Esophagus muscularis mucosa (tissue), 3 donors: Measurements from ENCODE around the gene NELL1.

Experiments used
- POLR2A ChIP-seq: fragments of 450-650 bp; IDR thresholded peaks from one replicate; pipeline ENCODE4 v1.6.1; 2017; ENCODE audit warnings: antibody characterized with exemption, moderate library complexity, mild to moderate bottlenecking, low read depth
- TF ChIP-seq, protein P1 (sequence below), 3 experiments: fragments of 200-600 bp in 2 of 3; fragments of 450-650 bp in 1 of 3; sonication (generic) in 2 of 3; IDR thresholded peaks; one replicate each; pipeline ENCODE4 v1.5.1; 2017 to 2019; ENCODE audit warnings: antibody characterized with exemption in 3 of 3, mild to moderate bottlenecking in 2 of 3, moderate library complexity in 1 of 3

DNA sequence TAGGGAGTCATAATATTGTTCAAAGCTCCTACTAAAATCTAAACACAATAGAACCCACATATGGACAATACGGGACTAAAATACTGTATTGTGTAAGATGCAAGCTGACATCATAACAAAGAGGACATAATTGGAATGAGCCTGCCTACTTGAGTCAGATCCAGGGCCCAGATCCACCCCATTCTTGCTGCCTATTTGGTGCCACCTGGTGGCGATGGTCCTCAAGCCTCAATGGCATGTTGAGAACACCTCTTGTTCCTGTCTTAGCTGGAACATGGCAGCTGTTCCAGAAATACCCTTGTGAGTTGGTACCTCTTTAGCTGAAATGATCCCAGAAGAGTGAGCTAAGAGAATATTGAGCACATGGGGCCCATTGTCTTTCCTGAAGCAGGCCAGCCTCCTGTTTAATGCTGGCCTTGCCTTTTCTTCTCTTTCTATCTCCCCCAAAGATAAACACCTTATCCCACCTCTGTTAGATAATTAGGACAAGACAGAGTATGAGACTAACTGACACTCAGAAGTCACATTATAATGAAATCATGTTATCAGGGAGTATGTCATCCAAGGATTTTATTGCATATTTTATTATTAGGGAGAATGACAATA lies 842.6 kb downstream of the NELL1 start:
- TF ChIP-seq, protein P1, sequence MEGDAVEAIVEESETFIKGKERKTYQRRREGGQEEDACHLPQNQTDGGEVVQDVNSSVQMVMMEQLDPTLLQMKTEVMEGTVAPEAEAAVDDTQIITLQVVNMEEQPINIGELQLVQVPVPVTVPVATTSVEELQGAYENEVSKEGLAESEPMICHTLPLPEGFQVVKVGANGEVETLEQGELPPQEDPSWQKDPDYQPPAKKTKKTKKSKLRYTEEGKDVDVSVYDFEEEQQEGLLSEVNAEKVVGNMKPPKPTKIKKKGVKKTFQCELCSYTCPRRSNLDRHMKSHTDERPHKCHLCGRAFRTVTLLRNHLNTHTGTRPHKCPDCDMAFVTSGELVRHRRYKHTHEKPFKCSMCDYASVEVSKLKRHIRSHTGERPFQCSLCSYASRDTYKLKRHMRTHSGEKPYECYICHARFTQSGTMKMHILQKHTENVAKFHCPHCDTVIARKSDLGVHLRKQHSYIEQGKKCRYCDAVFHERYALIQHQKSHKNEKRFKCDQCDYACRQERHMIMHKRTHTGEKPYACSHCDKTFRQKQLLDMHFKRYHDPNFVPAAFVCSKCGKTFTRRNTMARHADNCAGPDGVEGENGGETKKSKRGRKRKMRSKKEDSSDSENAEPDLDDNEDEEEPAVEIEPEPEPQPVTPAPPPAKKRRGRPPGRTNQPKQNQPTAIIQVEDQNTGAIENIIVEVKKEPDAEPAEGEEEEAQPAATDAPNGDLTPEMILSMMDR (IDR thresholded peaks at IDR 0.05): peak in 1 of 3 experiments; percentile 23
- no peak for TF ChIP-seq POLR2A
